DND-41 (cell line): ENCODE results near the gene RNF207.

ENCODE experiments used
- ATAC-seq: fragments of 200-7000 bp; cut with Tn5 transposase; 3 replicates; pipeline ENCODE4 v1.9.1; 2021; ENCODE audit warnings: low read depth; ENCODE audit not compliant: insufficient read depth
- DNase-seq: peaks from one replicate; pipeline ENCODE4 v3.0.0-alpha.2; 2020
- H2AFZ ChIP-seq: 2 replicates; pipeline ENCODE4 v1.6.0; 2012; ENCODE audit warnings: low read depth, low read length
- H3K27ac ChIP-seq: 2 replicates; pipeline ENCODE4 v1.5.1; 2012; ENCODE audit warnings: low read length, inconsistent platforms
- H3K27me3 ChIP-seq: fragments of 200-600 bp; sonication (generic); 2 replicates; pipeline ENCODE4 v1.6.0; 2012; ENCODE audit warnings: low read length, mild to moderate bottlenecking, inconsistent platforms; ENCODE audit not compliant: insufficient read depth, poor library complexity
- H3K36me3 ChIP-seq: 2 replicates; pipeline ENCODE4 v1.5.1; 2012; ENCODE audit warnings: low read length, inconsistent platforms; ENCODE audit not compliant: insufficient read depth
- H3K4me1 ChIP-seq: 2 replicates; pipeline ENCODE4 v1.5.1; 2012; ENCODE audit warnings: mild to moderate bottlenecking, low read length; ENCODE audit not compliant: insufficient read depth
- H3K4me2 ChIP-seq: 2 replicates; pipeline ENCODE4 v1.6.0; 2012; ENCODE audit warnings: mild to moderate bottlenecking, moderate library complexity, low read length, inconsistent platforms; ENCODE audit not compliant: insufficient read depth
- H3K4me3 ChIP-seq, 2 experiments: fragments of 200-600 bp in 1 of 2; shearing (Covaris generic) in 1 of 2; 2 replicates each; pipeline ENCODE4 v1.5.1; 2012 to 2016; ENCODE audit warnings: inconsistent platforms in 2 of 2, low read length in 2 of 2, mild to moderate bottlenecking in 2 of 2, low read depth in 1 of 2, moderate library complexity in 1 of 2
- H3K79me2 ChIP-seq: 2 replicates; pipeline ENCODE4 v1.6.0; 2012; ENCODE audit warnings: low read length, inconsistent platforms; ENCODE audit not compliant: insufficient read depth
- H3K9ac ChIP-seq: 2 replicates; pipeline ENCODE4 v1.6.0; 2012; ENCODE audit warnings: low read depth, mild to moderate bottlenecking, inconsistent platforms, low read length, moderate library complexity
- H3K9me3 ChIP-seq: 2 replicates; pipeline ENCODE4 v1.5.1; 2012; ENCODE audit warnings: low read length, moderate library complexity, mild to moderate bottlenecking, inconsistent platforms; ENCODE audit not compliant: insufficient read depth, severe bottlenecking
- H4K20me1 ChIP-seq: 2 replicates; pipeline ENCODE4 v1.6.0; 2012; ENCODE audit warnings: low read length; ENCODE audit not compliant: insufficient read depth
- EZH2 ChIP-seq: IDR thresholded peaks from 3 replicates; pipeline ENCODE4 v1.6.1; 2012; ENCODE audit warnings: borderline replicate concordance, low read depth, mild to moderate bottlenecking, moderate library complexity, low read length, inconsistent platforms; ENCODE audit not compliant: severe bottlenecking
- TF ChIP-seq, protein P1 (sequence below): IDR thresholded peaks from 2 replicates; pipeline ENCODE4 v1.5.1; 2012; ENCODE audit warnings: borderline replicate concordance, low read length, moderate library complexity, mild to moderate bottlenecking; ENCODE audit not compliant: poor library complexity, severe bottlenecking; ENCODE audit errors: extremely low read depth

RNF207 gene

DNA sequence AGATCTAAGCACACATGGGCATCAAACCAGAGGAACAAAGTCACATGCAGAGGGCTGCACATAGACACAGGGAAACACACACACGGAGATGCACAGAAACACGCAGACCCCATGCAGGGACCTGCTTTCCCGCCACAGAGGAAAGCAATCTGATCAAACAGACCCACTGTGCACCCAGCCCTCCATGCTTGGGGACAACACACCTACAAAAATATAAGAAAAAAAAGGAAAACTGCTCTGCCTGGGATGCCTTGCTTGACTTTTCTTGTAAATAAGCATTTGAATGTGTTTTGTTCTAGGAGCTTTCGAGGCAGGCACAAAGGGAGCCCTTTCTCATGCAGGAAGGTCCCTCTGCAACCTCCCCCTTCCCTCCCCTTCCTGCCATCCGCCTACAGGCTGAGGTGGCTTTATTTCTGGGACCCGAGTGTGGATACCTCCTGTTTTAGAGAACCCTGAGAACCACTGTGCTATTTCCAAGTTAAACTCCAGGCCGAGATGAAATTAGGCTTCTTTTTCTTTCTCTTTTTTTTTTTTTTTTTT is 33.4 kb downstream of the RNF207 start:
- H3K4me1 ChIP-seq, result peaks cover 15% of the 10 kb centered on the region
- no peak overlapping the region for H3K27ac ChIP-seq

DNA sequence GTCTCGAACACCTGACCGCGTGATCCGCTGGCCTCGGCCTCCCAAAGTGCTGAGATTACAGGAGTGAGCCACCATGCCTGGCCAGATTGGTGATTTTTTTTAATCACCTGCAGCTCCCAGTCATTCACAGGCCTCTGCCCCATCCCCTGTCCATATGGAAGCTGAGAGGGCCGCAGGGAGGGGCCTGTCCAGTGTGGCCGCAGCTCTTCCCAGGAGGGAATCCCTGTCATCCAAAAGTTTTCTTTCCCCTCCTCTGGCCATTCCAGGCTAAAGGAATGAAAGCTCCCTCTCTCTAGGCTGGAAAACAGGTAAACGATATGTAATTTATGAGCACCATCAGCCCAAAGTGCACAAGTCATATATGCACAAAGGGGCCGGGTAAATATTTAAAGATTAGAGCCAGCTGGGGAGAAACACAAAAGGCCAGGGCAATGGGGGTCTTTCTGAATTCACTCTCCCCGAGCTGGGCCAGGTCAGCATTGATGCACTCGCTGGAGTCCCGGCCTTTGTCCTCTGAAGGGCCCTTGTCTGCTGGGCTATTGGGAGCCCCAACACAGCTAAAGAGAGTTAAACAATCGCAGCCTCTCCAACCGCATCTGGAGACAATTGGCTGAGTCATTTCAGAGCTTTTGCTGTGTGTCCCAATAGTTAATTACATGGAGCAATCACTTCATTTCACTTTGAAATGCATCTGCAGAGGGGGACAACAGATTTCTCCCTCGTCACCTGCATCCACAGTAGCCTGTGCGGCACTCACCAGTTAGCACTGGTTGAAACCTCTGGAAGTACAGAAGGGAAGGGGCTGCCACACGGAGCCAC is 34.2 kb downstream of the RNF207 start:
- Histone ChIP-seq H3K4me3 (no peak overlapping the region), H3K27ac (no peak overlapping the region), H3K36me3 (no peaks in the 10 kb centered on the region; the same call in 1 of the 2 replicates), H3K27me3 (no peaks in the 10 kb centered on the region), H4K20me1 (peaks cover 9% of the 10 kb centered on the region), H3K9ac (no peak overlapping the region), H3K9me3 (no peaks in the 10 kb centered on the region), H3K4me1 (peaks cover 12% of the 10 kb centered on the region), H2AFZ (no peak overlapping the region), H3K79me2 (peaks cover 6% of the 10 kb centered on the region), H3K4me2 (no peak overlapping the region)
- no peak for DNase-seq
- ATAC-seq, result no peak
- TF ChIP-seq, protein P1, sequence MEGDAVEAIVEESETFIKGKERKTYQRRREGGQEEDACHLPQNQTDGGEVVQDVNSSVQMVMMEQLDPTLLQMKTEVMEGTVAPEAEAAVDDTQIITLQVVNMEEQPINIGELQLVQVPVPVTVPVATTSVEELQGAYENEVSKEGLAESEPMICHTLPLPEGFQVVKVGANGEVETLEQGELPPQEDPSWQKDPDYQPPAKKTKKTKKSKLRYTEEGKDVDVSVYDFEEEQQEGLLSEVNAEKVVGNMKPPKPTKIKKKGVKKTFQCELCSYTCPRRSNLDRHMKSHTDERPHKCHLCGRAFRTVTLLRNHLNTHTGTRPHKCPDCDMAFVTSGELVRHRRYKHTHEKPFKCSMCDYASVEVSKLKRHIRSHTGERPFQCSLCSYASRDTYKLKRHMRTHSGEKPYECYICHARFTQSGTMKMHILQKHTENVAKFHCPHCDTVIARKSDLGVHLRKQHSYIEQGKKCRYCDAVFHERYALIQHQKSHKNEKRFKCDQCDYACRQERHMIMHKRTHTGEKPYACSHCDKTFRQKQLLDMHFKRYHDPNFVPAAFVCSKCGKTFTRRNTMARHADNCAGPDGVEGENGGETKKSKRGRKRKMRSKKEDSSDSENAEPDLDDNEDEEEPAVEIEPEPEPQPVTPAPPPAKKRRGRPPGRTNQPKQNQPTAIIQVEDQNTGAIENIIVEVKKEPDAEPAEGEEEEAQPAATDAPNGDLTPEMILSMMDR, result no peak
- TF ChIP-seq EZH2, result no peak

More for the DNA sequence above, 33.4 kb downstream of the RNF207 start:
- Histone ChIP-seq H3K4me3 (no peak overlapping the region), H3K79me2 (peaks cover 14% of the 10 kb centered on the region), H3K9ac (0 out of 2 replicates have a peak overlapping the region, but pooled peaks have one; percentile 12), H3K36me3 (peaks cover 3% of the 10 kb centered on the region), H2AFZ (no peak overlapping the region), H4K20me1 (peaks cover 10% of the 10 kb centered on the region), H3K9me3 (no peaks in the 10 kb centered on the region), H3K27me3 (no peaks in the 10 kb centered on the region), H3K4me2 (no peak overlapping the region)
- DNase-seq (no peak), ATAC-seq (no peak)
- TF ChIP-seq, protein P1, result no peak
- TF ChIP-seq EZH2, result no peak

DNA sequence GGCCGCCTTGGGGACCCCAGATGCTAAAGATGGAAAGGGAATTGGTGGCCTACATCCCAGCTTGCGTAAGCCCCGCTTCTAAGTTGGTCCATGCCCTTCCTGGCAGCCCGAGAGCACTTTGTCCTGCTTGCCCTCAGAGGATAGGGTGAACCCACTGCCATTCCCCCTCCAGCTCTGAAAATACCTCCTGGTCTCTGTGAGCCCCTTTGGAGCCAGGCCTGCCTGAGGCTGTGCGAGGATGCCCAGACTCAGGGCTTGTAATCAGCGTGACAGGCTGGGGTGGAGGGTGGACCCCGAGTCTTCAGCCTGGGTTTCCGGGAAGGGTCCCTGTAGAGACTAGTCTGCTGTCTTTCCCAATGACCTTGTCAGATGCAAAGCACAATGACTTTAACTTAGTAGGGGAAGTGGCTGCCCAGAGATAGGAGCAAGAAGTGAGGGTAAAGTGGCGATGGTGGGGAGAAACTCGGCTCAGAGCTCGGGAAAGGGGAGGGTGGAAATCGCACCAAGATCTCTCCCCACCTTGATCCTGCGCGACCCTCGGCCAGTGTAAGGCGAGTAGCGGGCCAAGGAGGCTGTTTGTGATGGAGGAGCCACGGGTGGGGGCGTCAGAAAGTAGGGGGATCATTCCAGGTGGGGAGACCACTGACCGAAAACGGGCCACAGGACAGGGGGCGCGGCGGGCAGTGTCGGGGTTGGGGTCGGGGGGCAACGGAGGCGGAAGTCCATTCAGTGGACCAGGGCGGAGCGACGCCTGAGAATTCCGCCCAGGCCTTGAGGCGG is 35.4 kb downstream of the RNF207 start:
- TF ChIP-seq, protein P1, result no peak
- no peak for TF ChIP-seq EZH2
- H3K36me3 ChIP-seq, result no peaks in the 10 kb centered on the region
- H3K79me2 ChIP-seq, result no peaks in the 10 kb centered on the region
- no peak overlapping the region for H2AFZ ChIP-seq
- H4K20me1 ChIP-seq, result peaks cover 18% of the 10 kb centered on the region
- no peak overlapping the region for H3K9ac ChIP-seq
- peaks cover 12% of the 10 kb centered on the region for H3K4me1 ChIP-seq
- H3K27ac ChIP-seq, result no peak overlapping the region
- ATAC-seq (no peak), DNase-seq (no peak)
- H3K4me3 ChIP-seq, result no peak overlapping the region
- H3K4me2 ChIP-seq, result no peak overlapping the region
- H3K9me3 ChIP-seq, result no peaks in the 10 kb centered on the region
- no peaks in the 10 kb centered on the region for H3K27me3 ChIP-seq
